ENCODE results near the gene DOCK8.

Gene DOCK8

DNA sequence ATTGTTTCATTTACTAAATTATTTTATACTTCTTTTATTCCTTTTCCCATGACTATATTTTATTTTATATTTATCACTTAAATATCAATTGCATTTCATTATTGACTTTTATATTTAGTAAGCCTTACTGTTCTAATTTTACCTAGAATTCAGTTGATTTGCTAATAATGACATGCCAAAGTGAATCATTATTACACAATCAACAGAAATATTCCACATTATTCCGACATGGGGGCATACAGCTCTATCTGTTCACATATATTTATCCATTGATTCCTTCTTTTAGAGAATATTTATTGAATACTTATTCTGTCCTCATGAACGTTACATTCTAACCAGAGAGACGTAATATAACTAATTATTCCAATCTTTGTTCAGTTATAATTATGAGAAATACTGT is 221.8 kb downstream of the DOCK8 start:
- no peak for DNase-seq

DNA sequence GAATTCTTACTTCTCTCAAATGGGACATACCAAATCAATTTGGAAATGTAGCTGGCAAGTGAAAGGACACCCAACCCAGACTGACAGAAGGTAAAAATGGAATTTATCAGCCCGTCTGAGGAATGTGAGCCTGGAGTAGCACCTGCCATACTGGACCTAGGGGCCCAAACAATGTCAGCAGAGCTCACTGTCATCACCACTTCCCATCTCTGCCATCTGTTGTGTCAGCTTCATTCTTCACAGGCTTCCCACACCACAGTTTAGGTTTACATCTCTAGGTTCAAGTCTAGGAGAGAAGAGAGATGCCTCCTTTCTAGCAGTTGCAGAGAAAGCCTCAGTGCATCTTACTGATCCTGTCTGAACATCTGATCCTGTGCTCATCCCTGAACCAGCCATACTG is 222.4 kb downstream of the DOCK8 start:
- DNase-seq, result no peak

DNA sequence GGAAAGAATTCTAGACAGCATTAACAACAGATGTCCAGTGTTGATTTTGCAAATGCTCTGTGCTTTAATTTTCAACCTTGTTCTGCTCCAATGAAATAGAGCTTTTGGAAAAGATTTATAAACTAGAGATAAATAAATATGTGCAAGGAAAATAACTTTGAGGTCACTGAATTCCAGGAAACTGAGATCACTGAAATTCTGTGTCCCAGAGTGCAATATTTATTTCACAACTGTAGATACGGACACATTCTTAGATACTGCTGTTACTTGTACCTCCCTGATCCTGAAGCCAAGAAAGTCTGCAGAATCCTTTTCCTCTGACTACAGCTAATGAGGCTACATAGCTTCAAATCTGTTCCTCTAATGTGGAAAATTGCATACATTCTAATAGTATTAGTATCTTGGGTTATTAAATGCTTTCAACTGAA is 222.9 kb downstream of the DOCK8 start:
- no peak for DNase-seq

DNA sequence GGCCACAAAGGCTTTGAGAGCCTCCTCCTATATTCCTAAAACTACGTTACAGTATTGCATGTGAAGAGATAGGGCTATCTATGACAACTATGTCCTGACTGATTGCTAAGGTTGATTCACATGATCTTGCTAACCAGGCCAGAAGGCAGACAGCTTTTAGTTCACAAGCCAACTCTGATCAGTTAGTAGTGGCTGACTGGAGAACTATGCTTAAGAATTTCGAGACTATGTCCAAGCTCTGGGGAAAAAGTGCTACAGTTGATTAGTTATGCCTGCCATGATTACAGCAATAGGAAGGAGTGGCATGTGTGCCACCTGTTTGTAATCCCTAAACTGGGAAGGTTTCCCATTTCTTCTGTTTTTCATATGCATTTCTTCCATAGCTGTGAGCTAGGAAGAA is 223.4 kb downstream of the DOCK8 start:
- DNase-seq, result no peak

DNA sequence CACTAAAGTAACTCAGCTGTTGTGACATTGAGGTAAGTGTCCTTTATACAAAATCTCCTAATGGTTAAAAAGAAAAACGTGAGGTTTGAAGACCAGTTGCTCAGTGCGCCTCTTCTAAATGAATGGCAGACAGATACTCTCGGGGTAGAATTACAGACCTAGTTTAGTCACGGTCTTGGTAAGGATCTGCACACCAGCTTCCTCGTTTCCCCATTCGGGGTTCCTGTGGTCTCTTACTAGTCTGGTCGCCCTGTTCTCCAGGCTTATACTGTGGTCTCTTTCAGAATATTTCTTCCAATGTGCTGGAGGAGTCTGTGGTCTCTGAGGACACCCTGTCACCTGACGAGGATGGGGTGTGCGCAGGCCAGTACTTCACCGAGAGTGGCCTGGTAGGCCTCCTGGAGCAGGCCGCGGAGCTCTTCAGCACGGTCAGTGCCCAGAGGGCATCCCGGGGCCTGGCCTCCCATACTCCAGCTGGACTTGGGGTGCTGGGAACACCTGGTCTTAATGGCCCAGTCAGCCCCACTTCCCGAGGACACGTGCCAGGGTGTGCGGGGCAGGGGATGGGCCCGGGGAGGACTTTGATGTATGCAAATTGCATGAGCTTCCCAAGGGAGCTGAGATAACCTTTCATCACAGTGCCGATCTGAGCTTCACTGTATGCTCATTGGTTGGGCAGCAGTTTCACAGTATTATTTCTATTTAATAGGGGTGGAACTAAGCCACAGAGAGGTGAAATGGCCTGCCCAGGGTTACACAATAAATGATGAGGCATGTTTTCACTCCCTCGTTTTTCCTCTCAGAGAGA is 224.5 kb downstream of the DOCK8 start:
- peak; percentile 46 for DNase-seq

DNA sequence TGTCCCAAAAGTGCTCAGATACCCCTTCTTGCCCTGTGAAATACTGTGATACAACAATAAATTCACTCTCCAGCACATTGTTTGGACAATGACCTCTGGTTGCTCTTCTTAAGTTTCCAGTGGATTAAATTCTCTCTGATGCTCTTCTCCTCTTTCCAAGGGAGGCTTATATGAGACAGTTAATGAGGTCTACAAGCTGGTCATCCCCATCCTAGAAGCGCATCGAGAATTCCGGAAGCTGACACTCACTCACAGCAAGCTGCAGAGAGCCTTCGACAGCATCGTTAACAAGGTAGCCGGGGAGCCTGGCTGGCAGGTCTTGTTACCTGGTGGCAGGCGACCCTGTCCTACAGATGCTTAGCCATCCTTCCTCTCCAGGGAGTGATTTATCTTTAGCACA is 226.5 kb downstream of the DOCK8 start:
- DNase-seq, result no peak

DNA sequence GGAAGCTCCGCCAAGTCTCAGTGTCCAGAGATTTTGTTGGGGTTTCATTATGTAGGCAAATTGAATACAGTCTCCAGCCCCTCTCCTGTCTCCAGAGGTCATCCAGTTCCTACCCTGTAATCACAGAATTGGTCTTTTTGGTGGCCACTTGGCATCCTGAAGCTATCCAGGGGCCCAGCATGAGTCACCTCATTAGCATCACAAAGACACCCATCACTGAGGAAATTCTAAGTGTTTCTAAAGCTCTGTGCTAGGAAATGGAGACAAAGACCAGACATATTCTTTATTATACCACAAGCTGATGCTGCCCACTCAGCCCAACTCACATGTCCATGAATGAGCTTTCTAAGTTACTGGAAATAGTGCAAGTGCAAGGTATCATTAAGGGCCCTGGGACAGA is 229.9 kb downstream of the DOCK8 start:
- DNase-seq, result no peak

DNA sequence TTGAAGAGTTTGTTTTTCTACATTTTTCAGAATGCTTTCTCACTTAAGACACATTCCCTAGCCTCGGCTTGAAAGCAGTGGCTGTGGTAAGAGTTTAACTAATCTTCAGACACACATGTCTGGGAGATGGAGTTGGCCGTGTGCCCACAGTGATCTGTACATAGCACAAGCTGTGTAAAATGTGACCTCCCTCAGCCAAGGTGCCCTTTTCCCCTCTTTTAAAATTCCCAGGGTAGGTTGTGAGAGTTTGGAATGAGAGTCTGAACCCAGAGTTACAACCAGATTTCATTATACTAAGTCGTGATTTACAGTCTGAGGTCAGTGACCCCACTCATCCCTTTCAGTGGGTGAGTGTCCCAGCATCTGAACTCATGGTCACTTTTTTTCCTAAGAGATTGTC is 230.4 kb downstream of the DOCK8 start:
- DNase-seq, result no peak

DNA sequence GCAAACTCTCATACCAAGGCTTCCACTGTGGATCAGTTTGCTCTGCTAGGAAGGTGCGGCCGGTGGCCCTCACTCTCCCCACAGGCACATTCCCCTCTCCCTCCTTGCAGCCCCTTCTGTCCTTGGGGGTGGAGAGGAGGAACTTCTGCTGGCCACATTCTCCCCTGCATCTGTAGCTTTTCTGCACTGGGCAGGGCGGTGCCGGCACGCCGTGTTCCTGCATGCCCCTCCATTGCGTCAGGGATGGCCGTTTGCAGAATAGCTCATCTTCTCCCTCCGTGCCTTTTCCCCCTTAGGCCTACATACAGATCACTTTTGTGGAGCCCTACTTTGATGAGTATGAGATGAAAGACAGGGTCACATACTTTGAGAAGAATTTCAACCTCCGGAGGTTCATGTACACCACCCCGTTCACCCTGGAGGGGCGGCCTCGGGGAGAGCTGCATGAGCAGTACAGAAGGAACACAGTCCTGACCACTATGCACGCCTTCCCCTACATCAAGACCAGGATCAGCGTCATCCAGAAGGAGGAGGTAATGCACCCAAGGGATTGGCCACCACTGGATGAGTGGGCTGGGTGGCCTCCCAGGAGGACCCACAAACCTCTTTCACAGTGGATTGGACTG is 231.5 kb downstream of the DOCK8 start:
- DNase-seq, result no peak

DNA sequence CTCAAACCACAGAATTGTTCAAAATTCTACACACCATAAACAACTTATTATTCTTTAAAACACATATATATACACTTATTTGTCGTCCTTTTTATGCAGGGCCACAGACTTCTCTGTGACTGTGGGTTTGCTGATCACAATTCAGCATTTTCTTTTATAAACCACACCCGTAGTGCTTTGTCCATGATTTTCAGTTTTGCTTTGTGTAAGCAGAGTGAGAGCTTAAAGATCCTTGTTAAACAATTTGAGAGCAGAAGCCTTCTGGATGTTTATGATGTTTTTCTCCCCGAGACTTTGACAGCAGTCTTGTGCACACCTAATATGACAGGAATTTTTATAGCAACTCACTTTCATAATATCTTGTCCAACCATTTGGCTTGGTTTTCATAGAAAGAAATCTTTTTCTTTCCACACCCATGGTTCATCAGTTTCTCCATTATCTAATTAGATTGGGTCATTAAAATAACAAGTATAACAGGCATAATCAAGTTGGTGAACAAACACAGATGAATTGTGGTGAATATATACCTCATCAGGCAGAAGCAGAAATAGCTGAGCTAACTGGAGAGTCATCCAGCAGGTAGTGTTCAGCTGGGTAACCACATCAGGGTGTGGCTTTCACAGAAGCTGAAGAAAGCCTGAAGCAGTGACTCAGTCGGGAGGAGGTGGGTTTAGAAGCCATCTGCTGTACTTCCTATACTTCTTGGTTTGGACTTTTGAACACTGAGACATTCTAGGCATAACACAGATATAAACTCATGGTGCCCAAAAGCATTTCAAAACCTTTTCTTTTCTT is 232.8 kb downstream of the DOCK8 start:
- DNase-seq, result no peak

DNA sequence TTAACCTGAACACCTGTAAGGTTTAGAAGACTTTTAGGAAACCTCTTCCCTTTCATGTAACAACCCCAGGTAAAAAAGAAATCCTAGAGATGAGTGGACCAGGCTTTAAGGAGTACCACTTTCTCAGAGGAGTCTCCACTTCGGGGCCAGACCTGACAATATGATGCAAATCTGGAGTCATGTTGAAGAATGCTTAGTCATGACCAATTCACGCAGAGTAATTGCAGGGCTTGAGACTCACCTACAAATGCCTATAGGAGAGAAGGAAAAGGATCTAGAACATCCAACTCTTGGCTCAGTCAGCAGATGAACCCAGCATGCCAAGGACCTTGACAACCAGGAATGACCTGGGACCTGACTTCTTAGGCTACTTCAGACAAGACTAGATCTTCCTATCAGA is 235.4 kb downstream of the DOCK8 start:
- DNase-seq, result no peak

DNA sequence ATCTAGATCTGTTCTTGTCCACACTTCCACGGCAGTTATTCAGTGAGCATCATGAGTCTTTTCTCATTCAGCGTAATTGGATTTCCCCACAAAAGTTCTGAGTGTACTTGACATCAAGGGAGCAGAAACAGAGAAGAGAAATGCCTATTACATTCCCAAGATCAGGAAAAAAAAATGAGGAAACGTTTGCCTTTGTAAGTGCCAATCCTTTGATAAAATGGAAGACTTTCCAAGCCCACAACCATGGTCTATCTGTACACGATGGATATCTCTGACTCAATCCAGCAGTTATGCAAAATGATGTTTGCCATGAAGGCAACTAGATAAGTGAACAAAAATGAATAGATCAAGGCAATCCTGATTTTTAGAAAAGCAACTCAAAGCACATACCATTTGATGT is 235.9 kb downstream of the DOCK8 start:
- DNase-seq, result no peak

DNA sequence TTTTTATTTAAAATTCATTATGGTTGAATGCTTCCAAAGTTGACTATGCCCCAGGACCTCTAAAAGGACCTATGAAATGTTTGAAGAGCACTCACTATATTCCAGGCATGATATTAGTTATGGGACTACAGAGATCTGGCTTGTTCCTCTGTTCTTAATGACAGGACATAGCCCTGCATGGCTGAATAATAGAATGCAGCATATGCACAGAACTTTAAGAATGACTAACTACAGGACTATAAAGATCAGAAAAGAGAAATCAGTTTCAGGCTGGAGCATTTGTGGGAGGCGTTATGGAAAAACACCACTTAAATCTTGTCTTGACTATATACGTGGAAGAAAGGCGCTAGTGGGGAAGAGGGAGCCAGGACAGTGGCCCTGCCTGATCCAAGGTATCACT is 239.2 kb downstream of the DOCK8 start:
- DNase-seq, result no peak

DNA sequence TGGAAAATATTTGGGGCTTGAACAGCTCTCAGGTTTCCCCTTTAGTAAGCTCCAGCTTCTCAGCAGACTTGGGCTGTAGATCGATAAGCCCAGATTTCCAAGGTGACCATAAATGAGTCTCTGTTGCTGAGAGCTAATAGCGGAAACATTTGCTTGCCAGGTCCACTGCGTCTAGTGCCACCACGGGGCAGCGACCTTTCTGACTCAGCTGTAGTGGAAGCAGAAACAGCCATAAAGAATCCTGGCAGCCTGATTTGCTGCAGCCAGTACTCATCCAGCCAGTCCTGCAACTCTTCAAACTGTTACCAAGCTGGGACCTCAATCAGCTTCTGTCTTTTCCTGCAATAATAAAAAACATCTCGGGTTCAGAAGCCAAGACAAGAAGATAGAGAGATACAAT is 241.7 kb downstream of the DOCK8 start:
- DNase-seq, result no peak

DNA sequence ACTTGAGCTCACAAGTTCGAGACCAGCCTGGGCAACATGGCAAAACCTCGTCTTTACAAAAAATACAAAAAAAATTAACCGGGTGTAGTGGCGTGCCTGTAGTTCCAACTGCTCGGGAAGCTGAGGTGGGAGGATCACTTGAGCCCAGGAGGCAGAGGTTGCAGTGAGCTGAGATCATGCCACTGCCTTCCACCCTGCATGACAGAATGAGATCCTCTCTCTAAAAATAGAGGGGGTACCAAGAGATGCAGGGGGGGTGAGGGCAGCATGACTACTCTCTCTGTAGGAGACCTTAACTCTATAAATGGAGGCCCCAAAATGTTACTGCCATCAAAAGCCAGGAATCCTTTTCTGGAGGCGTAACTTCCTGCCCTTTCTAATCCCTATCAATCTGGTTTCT is 243.9 kb downstream of the DOCK8 start:
- no peak for DNase-seq

DNA sequence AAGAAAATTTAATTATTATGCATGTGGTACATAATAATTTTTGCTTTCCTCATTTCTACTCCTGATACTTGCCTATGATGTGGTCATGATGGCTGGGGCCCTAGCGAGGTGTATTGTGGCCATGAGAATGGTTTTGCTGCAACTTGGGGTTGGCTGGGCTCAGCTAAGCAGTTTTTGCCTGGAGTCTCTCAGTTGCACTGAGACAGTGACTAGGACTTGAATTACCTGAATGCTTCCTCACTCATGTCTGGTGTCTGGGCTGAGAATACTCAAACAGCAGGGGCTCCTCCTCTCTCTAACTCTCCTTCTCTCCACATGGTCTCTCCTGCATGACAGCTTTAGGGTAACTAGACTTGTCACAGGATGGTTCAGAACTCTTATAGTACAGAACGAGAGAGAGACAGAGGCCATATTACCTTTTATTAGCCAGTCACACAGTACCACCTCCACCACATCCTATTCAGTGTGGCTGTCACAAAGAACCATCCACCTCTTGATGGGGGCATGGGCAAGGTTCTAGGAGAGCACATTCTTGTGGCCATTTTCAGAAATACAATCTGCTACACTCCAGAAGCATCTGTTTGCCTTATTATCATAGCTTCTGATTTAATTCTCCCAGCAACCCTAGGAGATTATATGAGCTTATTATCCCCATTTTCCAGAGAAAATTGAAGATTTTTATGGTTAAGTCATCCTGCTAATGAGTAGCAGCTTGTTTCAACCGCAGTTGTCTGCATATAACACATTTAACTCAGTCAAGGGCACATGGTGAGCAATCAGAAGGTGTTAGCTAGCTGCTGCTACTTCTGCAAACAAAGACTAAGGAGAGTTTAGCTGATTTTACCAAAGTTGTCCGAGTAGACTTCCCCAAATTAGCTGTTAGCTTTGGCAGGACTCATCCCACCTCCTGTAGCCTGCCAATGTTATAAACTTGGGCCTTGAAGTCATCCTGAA is 245.1 kb downstream of the DOCK8 start:
- DNase-seq, result no peak

DNA sequence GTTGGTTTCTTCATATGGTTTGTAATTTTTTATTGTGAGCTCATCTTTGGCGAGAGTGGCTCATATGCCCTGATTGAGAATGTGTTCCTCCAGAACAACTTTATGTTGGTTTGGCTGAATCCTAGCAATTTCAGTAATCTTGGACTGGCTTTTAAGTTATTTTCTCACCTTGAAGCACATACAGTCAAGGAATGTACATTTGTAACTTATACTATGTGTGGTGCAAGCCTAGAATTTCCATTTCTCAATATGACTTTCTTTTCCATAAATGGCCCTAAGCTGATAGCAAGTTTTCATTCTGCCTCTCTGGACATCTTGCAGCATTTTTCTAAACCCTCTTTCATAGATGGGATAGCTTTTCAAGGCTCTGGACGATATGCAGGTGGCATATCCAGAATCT is 247.5 kb downstream of the DOCK8 start:
- no peak for DNase-seq

DNA sequence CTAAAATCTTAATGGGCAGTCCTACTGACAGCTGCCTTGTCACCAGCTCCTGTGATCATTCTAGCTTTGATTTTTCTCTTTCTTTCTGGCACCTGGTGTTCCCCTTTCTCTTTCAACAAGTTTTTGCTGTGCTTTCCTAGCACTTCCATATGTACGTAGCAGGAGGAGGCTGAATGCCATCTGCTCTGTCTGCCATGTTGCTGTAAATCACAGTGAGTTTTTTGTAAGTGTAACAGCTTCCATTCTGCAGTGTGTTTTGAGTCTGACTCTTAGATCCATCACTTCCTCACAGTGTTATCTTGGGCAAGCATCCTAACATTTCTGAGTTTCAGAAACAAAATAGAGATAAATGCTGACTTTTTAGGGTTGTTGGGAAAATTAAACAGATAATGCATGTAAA is 247.9 kb downstream of the DOCK8 start:
- no peak for DNase-seq

DNA sequence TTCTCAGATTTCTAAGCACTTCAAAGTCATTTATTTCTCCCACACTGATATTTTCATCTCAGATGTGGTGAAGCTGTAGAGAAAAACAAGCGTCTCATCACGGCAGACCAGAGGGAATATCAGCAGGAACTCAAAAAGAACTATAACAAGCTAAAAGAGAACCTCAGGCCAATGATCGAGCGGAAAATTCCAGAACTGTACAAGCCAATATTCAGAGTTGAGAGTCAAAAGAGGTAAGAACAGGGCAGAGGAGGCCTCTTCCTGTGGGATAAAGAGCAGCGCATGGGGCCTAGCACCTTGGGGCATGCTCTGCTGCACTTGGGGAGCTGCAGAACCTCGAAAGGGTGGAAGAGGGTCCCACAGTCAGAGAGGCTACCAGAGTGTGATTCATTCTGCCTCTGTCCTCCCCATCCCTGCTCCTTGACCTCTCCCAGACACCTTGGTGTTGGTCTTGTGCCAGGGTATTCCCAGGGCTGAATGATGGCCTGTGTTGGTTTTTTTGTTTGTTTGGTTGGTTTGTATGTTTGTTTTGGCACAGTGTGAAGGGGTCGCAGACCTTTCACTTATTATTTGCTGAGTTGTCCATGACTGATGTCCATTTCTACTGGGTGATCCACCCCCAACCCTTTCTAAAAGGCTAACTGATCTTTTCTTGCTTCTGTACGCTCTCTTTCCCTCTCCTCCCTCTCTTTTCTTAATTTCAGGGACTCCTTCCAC is 248.9 kb downstream of the DOCK8 start:
- no peak for DNase-seq

DNA sequence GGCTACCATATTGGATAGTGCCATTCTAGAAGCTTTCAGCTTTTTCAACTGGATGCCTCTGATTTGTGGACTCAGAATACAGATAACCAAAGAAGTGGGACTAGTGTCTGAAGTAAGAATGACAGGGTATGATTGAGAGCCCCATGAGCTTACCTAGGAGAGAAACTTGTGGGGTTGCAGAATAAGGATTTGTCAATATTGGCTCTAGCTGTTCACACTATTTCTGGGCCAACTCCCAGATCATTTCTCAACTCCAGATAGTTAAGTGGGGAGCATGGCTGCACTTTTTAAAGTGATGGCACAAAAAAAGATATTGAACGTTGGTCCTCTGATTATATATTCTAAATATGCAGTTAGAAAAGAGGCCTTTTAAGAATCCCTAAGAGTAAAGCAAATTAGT is 252.1 kb downstream of the DOCK8 start:
- DNase-seq, result no peak

DNA sequence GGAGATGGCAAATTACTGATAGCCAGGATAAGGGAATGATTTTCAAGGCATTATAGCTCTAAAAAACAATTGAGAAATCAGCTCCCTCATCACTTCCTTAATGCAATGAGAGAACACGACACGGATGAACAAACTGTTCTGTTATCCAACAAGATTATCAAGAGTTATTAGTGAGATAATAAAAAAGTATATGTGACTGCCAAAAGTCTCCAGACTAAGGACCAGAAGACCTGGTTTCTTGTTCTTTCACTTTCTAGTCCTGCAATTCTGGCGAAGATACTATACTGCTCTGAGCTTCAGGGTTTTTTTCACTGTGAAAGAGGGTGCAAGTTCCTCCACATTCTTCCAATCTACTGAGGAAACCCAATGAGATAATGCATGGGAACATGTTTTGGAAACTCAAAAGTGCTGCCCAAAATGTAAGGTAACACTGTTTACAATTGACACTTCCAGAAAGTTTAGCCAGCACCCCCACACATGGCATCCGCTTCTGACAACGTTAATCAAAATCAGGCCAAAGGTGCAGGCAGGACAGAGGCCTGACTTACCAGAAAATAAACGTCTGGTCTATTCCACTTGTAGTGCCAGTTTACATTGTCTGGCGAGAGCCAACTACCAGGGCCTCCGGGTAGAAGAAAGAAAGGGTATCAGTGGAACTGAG is 254.2 kb downstream of the DOCK8 start:
- DNase-seq, result no peak
